GM12872 (cell line): ENCODE data around the gene ARL5A.

Source experiments
- TF ChIP-seq, protein P1 (sequence below): IDR thresholded peaks from 3 replicates; pipeline ENCODE4 v1.5.1; 2011; ENCODE audit warnings: low read depth, mild to moderate bottlenecking, low read length, moderate library complexity; ENCODE audit not compliant: insufficient read depth

The ARL5A gene

GRCh38 chr2:151857650-151858049 lies 29.4 kb upstream of the ARL5A start:
- TF ChIP-seq, protein P1, sequence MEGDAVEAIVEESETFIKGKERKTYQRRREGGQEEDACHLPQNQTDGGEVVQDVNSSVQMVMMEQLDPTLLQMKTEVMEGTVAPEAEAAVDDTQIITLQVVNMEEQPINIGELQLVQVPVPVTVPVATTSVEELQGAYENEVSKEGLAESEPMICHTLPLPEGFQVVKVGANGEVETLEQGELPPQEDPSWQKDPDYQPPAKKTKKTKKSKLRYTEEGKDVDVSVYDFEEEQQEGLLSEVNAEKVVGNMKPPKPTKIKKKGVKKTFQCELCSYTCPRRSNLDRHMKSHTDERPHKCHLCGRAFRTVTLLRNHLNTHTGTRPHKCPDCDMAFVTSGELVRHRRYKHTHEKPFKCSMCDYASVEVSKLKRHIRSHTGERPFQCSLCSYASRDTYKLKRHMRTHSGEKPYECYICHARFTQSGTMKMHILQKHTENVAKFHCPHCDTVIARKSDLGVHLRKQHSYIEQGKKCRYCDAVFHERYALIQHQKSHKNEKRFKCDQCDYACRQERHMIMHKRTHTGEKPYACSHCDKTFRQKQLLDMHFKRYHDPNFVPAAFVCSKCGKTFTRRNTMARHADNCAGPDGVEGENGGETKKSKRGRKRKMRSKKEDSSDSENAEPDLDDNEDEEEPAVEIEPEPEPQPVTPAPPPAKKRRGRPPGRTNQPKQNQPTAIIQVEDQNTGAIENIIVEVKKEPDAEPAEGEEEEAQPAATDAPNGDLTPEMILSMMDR, result no peak

DNA sequence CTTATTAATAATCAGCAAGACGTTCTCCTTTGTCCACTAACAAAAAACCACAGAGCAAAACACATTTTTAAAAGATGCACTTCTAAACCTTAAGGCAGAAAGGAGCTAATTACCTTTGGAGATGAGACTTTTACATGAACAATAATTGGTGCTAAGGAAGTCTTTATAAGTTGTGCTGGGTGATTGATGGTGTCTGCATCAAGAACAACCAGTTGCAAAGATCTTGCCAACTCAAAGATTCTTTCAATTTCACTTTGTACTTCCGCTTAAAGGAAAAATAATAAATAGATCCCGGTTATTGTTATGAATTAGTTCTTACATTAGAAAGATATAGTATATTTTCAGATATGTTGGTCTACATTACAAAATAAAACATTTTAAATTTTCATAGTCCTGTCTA lies 26.9 kb upstream of the ARL5A start:
- TF ChIP-seq, protein P1, result no peak

DNA sequence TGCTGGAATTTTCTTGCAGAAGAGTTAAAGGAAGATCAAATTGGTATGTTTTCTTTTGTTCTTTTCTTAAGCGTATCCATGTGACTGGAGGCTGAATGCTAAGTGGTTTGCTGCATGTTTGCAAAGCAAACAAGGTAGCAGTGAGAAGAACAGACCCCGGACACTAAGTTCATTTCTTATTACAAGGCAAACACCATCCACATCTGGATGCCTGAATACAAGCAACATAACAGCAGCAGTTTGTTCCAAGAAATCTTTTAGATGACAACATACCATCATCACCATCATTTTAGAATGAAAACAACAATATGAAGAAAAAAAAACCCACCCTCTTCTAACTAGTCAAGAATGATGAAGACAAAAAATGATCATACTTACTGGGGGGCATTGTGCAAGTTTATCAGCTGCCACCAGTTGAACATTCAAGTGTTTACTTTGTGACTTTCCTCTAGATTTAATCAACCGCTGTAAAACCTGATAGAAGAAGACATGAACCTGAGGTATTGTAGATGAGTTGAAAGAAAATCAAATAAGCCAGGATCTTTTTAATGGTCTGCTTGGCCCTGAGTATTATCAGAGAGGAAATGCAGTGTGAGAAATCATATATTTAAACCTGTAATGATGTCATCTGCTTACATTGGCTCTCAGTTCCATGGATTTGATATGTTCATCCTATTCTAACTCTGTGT lies 25.0 kb upstream of the ARL5A start:
- TF ChIP-seq, protein P1, result no peak

GRCh38 chr2:151852260-151853069 lies 24.2 kb upstream of the ARL5A start:
- TF ChIP-seq, protein P1, result no peak

DNA sequence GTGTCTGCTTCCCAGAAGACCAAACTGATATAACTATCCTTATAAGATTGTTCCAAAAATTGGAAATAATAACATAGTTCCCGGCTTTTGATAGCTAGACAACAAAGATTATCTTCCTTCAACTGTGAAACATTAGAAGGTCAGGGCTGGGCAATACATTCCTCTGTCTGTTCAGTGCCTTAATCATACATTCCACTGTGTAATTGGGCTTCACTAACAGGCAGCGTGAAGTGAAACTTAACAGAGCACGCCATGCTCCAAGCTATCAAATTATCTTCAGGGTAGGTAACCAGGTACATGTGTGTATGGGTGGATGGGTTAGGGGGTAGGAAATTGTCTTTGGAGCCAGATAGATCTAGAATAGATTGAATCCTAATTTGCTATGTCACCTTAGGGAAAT lies 23.5 kb upstream of the ARL5A start:
- TF ChIP-seq, protein P1, result no peak

DNA sequence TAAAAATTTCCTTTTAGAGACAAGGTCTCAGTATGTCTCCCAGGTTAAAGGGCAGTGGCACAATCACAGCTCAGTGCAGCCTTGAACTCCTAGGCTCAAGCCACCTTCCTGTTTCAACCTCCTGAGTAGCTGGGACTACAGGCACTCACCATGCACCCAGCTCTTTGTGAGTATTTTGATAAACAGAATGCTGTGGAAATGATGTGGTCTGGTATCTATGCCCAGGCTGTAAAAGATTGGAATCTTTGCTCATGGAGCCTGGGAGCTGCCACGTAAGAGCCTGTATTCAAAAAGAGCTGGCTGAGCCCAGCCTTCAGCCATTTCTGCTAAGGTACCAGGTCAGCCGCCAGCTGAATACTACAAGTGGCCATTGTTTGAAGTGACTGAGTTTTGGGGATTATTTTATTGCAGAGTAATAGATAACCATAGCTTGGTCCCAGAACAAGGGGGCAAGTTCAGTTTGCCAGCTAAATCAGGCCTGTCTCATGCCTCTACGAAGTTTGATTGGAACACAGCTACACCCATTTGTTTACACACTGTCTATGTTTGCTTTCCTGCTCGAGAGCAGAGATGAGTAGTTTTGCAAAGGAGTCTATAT lies 21.3 kb upstream of the ARL5A start:
- TF ChIP-seq, protein P1, result no peak

DNA sequence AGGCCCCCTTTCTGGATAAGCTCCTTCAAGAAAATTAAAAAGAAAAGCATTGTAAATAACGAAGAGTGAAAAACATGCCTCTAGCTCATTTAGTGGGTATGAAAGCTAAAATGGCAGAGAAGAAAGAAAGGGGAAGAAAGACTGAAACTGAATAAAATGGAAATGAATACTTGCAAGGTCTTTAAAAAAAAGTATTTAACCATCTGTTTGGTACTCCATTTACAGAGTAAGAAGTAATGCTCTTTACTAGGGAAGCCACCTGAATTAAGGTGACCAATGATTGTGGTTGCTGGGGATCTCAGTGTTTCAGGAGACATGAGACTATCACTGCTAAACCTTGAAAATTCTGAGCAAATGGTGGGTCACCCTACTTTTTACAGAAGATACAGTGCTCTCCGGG lies 17.7 kb upstream of the ARL5A start:
- TF ChIP-seq, protein P1, result no peak
